HUES6 (cell line): ENCODE results near the gene PIP5K1B.

Experiments
- H3K27ac ChIP-seq: 2 replicates; pipeline ENCODE4 v1.7.0; 2013; ENCODE audit warnings: low read depth, mild to moderate bottlenecking, low read length, inconsistent platforms
- H3K27me3 ChIP-seq: 2 replicates; pipeline ENCODE4 v1.6.1; 2013; ENCODE audit warnings: low read length; ENCODE audit not compliant: control insufficient read depth, insufficient read depth
- H3K36me3 ChIP-seq: 2 replicates; pipeline ENCODE4 v1.6.1; 2013; ENCODE audit warnings: low read length; ENCODE audit not compliant: control insufficient read depth, insufficient read depth
- H3K4me1 ChIP-seq: 2 replicates; pipeline ENCODE4 v1.6.1; 2013; ENCODE audit warnings: low read length; ENCODE audit not compliant: control insufficient read depth, insufficient read depth
- H3K4me3 ChIP-seq: 2 replicates; pipeline ENCODE4 v1.5.1; 2013; ENCODE audit warnings: low read depth, low read length
- H3K9ac ChIP-seq: one replicate; pipeline ENCODE4 v1.6.1; 2013; ENCODE audit warnings: mild to moderate bottlenecking, low read length
- H3K9me3 ChIP-seq: 2 replicates; pipeline ENCODE4 v1.6.1; 2013; ENCODE audit warnings: low read depth, low read length; ENCODE audit not compliant: control insufficient read depth, insufficient read depth

PIP5K1B gene

GRCh38 chr9:68775003-68775730, 70.1 kb downstream of the PIP5K1B start:
- H3K4me3 ChIP-seq, result no peak overlapping the region
- no peaks in the 10 kb centered on the region for H3K27me3 ChIP-seq
- H3K4me1 ChIP-seq, result no peaks in the 10 kb centered on the region
- H3K9ac ChIP-seq, result no peak overlapping the region
- H3K9me3 ChIP-seq, result no peaks in the 10 kb centered on the region
- no peak overlapping the region for H3K27ac ChIP-seq
- H3K36me3 ChIP-seq, result no peaks in the 10 kb centered on the region

DNA sequence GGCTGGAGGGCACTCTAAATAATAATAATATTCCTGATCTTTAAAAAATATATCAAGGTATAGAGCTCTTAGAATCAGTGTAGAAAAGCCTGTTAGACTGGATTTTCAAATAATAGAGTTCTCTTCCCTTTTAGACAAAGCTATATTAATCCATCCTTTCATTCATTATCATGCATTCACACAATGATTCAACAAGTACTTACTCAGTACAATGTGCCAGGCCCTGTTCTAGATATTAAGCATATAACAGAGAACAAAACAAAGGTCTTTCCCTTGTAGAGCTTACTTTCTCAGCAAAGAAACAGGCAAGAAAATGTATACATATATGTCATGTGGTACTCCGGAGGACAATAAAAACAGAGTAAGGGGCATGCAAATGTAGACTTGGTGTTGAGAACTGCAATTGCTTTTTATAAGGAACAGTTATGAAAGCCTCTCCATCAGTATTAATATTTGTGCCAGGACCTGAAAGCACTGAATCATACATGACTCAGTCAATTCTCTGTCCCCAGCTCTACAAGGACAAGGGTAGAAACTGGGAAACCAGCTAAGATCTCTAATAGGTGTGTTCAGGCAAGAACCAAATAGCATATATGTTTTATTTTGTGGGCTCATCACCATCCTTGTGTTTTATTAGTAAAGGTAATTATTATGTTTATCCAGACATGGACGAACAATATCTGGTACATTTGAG, 72.2 kb downstream of the PIP5K1B start:
- Histone ChIP-seq H3K9me3 (no peaks in the 10 kb centered on the region), H3K27ac (no peak overlapping the region), H3K4me1 (peaks cover 9% of the 10 kb centered on the region; the same call in 1 of the 2 replicates), H3K4me3 (no peak overlapping the region), H3K27me3 (no peaks in the 10 kb centered on the region), H3K9ac (no peak overlapping the region), H3K36me3 (no peaks in the 10 kb centered on the region)

GRCh38 chr9:68778635-68779034, 73.6 kb downstream of the PIP5K1B start:
- Histone ChIP-seq H3K36me3 (no peaks in the 10 kb centered on the region), H3K9ac (no peak overlapping the region), H3K4me3 (no peak overlapping the region), H3K27me3 (no peaks in the 10 kb centered on the region), H3K9me3 (no peaks in the 10 kb centered on the region), H3K27ac (no peak overlapping the region), H3K4me1 (peaks cover 18% of the 10 kb centered on the region; the same call in 1 of the 2 replicates)

DNA sequence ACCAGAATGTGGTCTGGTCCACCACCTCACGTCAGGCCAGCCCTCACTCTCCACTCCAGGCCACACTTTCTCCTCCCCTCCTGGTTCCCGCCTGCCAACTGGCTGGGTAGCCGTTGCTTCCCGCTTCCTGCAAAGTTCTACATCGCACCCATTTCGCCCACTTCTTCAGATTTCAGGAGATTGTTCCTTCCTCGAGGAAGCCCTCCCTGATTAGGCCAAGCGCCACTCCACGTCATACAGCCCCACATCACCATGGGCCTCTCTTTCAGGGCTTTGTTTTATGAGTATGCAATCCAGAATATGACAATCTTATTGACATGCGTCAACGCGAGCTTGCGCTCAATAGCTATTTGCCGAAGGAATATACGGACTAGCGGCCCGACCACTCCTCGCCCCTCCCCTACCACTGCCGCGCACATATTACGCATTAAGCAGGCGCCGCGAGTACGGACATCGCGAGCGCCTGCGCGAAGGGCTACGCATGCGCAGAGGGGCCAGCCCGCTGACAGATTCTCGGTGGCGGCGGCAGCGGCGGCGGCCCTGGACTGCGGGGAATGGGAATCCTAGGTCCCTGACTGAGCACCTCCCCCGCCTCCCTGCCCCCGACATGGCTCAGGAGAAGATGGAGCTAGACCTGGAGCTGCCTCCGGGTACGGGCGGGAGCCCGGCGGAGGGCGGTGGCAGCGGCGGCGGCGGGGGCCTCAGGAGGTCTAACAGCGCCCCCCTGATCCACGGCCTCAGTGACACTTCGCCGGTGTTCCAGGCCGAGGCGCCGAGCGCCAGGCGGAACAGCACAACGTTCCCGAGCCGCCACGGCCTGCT, 74.7 kb downstream of the PIP5K1B start:
- H3K36me3 ChIP-seq, result no peaks in the 10 kb centered on the region
- H3K4me3 ChIP-seq, result peak overlapping the region; percentile 86
- no peaks in the 10 kb centered on the region for H3K9me3 ChIP-seq
- H3K9ac ChIP-seq, result peak overlapping the region; percentile 94
- H3K27me3 ChIP-seq, result no peaks in the 10 kb centered on the region
- peaks cover 19% of the 10 kb centered on the region; the same call in 1 of the 2 replicates for H3K4me1 ChIP-seq
- peak overlapping the region; percentile 56 for H3K27ac ChIP-seq

DNA sequence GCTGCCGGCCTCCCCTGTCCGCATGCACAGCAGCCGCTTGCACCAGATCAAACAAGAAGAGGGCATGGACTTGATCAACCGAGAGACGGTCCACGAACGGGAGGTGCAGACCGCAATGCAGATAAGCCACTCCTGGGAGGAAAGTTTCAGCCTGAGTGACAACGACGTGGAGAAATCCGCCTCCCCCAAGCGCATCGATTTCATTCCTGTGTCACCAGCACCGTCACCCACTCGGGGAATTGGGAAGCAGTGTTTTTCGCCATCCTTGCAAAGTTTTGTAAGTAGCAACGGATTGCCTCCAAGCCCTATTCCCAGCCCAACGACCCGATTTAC, 75.3 kb downstream of the PIP5K1B start:
- Histone ChIP-seq H3K36me3 (no peaks in the 10 kb centered on the region), H3K4me1 (peaks cover 19% of the 10 kb centered on the region; the same call in 1 of the 2 replicates), H3K9ac (peak overlapping the region; percentile 94), H3K27ac (peak overlapping the region; percentile 18; the same call in 1 of the 2 replicates), H3K27me3 (no peaks in the 10 kb centered on the region), H3K4me3 (peak overlapping the region; percentile 86), H3K9me3 (no peaks in the 10 kb centered on the region)

- Histone ChIP-seq H3K4me1 (peaks cover 19% of the 10 kb centered on the region; the same call in 1 of the 2 replicates), H3K4me3 (peak overlapping the region; percentile 86), H3K9me3 (no peaks in the 10 kb centered on the region), H3K36me3 (no peaks in the 10 kb centered on the region), H3K9ac (peak overlapping the region; percentile 94), H3K27me3 (no peaks in the 10 kb centered on the region), H3K27ac (no peak overlapping the region)
Measured at GRCh38 chr9:68780720-68781119, 75.7 kb downstream of the PIP5K1B start.

GRCh38 chr9:68781928-68782327, 76.9 kb downstream of the PIP5K1B start:
- peaks cover 19% of the 10 kb centered on the region; the same call in 1 of the 2 replicates for H3K4me1 ChIP-seq
- H3K4me3 ChIP-seq, result peak overlapping the region; percentile 32; the same call in 1 of the 2 replicates
- no peak overlapping the region for H3K27ac ChIP-seq
- H3K9me3 ChIP-seq, result no peaks in the 10 kb centered on the region
- H3K36me3 ChIP-seq, result no peaks in the 10 kb centered on the region
- no peak overlapping the region for H3K9ac ChIP-seq
- H3K27me3 ChIP-seq, result no peaks in the 10 kb centered on the region

- Histone ChIP-seq H3K27ac (no peak overlapping the region), H3K9ac (no peak overlapping the region), H3K36me3 (no peaks in the 10 kb centered on the region), H3K27me3 (no peaks in the 10 kb centered on the region), H3K4me1 (peaks cover 19% of the 10 kb centered on the region; the same call in 1 of the 2 replicates), H3K4me3 (peak overlapping the region; percentile 14; the same call in 1 of the 2 replicates), H3K9me3 (no peaks in the 10 kb centered on the region)
Measured at GRCh38 chr9:68782546-68782945, 77.5 kb downstream of the PIP5K1B start.

- no peaks in the 10 kb centered on the region for H3K36me3 ChIP-seq
- H3K9me3 ChIP-seq, result no peaks in the 10 kb centered on the region
- H3K27me3 ChIP-seq, result no peaks in the 10 kb centered on the region
- no peak overlapping the region for H3K9ac ChIP-seq
- H3K4me1 ChIP-seq, result peaks cover 16% of the 10 kb centered on the region; the same call in 1 of the 2 replicates
- H3K4me3 ChIP-seq, result no peak overlapping the region
- H3K27ac ChIP-seq, result no peak overlapping the region
Measured at GRCh38 chr9:68785965-68786364, 80.9 kb downstream of the PIP5K1B start.

- no peaks in the 10 kb centered on the region for H3K9me3 ChIP-seq
Measured at GRCh38 chr9:68791169-68791568, 86.1 kb downstream of the PIP5K1B start.

More at GRCh38 chr9:68791169-68791568, 86.1 kb downstream of the PIP5K1B start:
- no peak overlapping the region for H3K9ac ChIP-seq
- no peak overlapping the region for H3K4me3 ChIP-seq
- no peaks in the 10 kb centered on the region for H3K27me3 ChIP-seq
- H3K4me1 ChIP-seq, result peaks cover 4% of the 10 kb centered on the region
- no peaks in the 10 kb centered on the region for H3K36me3 ChIP-seq
- no peak overlapping the region for H3K27ac ChIP-seq
